HEK293 (cell line): ENCODE results near the gene SFXN1.

ENCODE experiments used
- CTCF ChIA-PET: fragments of 350-600 bp; formaldehyde crosslinking; extraction: SDS; loops from one replicate; lab custom pipeline; 2021; ENCODE audit warnings: antibody characterized with exemption; lab: Yijun Ruan, JAX
- POLR2A ChIA-PET: fragments of 300-600 bp; formaldehyde crosslinking; extraction: SDS; loops from one replicate; lab custom pipeline; 2020; ENCODE audit warnings: antibody characterized with exemption, inconsistent platforms; lab: Yijun Ruan, JAX
- H3K27ac ChIP-seq: fragments of 200-500 bp; sonication (Bioruptor generic); 2 replicates; pipeline ENCODE4 v1.5.1; 2014; ENCODE audit warnings: low read depth, low read length, control low read depth, inconsistent platforms; ENCODE audit errors: extremely low read depth
- H3K36me3 ChIP-seq, 2 experiments: fragments of 200-500 bp in 1 of 2; sonication (Bioruptor generic) in 1 of 2; 1 replicate in 1 of 2; 2 replicates in 1 of 2; pipeline ENCODE4 v1.5.1; 2014 to 2017; ENCODE audit warnings: inconsistent platforms in 2 of 2, low read length in 2 of 2; ENCODE audit not compliant: control insufficient read depth in 2 of 2, insufficient read depth in 1 of 2
- H3K4me1 ChIP-seq: fragments of 200-500 bp; sonication (Bioruptor generic); 2 replicates; pipeline ENCODE4 v1.5.1; 2014; ENCODE audit warnings: mild to moderate bottlenecking, low read length, inconsistent platforms; ENCODE audit not compliant: control insufficient read depth, insufficient read depth
- H3K4me3 ChIP-seq: 2 replicates; pipeline ENCODE4 v1.5.1; 2011; ENCODE audit warnings: low read depth, mild to moderate bottlenecking, control low read depth, low read length, moderate library complexity
- H3K9me3 ChIP-seq: fragments of 200-500 bp; sonication (Bioruptor generic); 2 replicates; pipeline ENCODE4 v1.5.1; 2014; ENCODE audit warnings: low read depth, low read length, inconsistent platforms; ENCODE audit not compliant: control insufficient read depth, insufficient read depth
- BCL11A ChIP-seq: fragments of 450-650 bp; formaldehyde crosslinking; IDR thresholded peaks from 2 replicates; pipeline ENCODE4 v1.5.1; 2016; ENCODE audit warnings: low read depth, missing biosample characterization, missing genetic modification characterization
- OVOL3 ChIP-seq: fragments of 450-650 bp; formaldehyde crosslinking; IDR thresholded peaks from 2 replicates; pipeline ENCODE4 v1.5.1; 2016; ENCODE audit warnings: missing biosample characterization, missing genetic modification characterization
- PRDM1 ChIP-seq: fragments of 450-650 bp; formaldehyde crosslinking; IDR thresholded peaks from 2 replicates; pipeline ENCODE4; 2016; ENCODE audit warnings: missing biosample characterization, missing genetic modification characterization
- REPIN1 ChIP-seq: fragments of 450-650 bp; formaldehyde crosslinking; IDR thresholded peaks from 2 replicates; pipeline ENCODE4 v1.5.1; 2017; ENCODE audit warnings: missing biosample characterization, missing genetic modification characterization, low read depth
- SALL2 ChIP-seq: fragments of 450-650 bp; formaldehyde crosslinking; IDR thresholded peaks from 2 replicates; pipeline ENCODE4 v1.5.0; 2017; ENCODE audit warnings: missing biosample characterization, mild to moderate bottlenecking, missing genetic modification characterization, borderline replicate concordance
- ZNF140 ChIP-seq: fragments of 450-650 bp; formaldehyde crosslinking; IDR thresholded peaks from 2 replicates; pipeline ENCODE4 v1.5.1; 2016; ENCODE audit warnings: missing biosample characterization, missing genetic modification characterization
- ZNF221 ChIP-seq: fragments of 450-650 bp; formaldehyde crosslinking; IDR thresholded peaks from 2 replicates; pipeline ENCODE4 v1.5.1; 2017; ENCODE audit warnings: missing biosample characterization, missing genetic modification characterization, borderline replicate concordance
- ZNF404 ChIP-seq: fragments of 450-650 bp; formaldehyde crosslinking; IDR thresholded peaks from 2 replicates; pipeline ENCODE4 v1.5.1; 2017; ENCODE audit warnings: missing biosample characterization, missing genetic modification characterization
- ZNF600 ChIP-seq: fragments of 450-650 bp; formaldehyde crosslinking; IDR thresholded peaks from 2 replicates; pipeline ENCODE4 v1.5.1; 2016; ENCODE audit warnings: missing biosample characterization, missing genetic modification characterization
- ZNF76 ChIP-seq: fragments of 450-650 bp; formaldehyde crosslinking; IDR thresholded peaks from 2 replicates; pipeline ENCODE4; 2016; ENCODE audit warnings: low read depth, missing biosample characterization, missing genetic modification characterization, borderline replicate concordance
- ZNF768 ChIP-seq: fragments of 450-650 bp; formaldehyde crosslinking; IDR thresholded peaks from 2 replicates; pipeline ENCODE4 v1.5.1; 2018; ENCODE audit warnings: missing biosample characterization, mild to moderate bottlenecking, missing genetic modification characterization
- TF ChIP-seq, protein P1 (sequence below): fragments of 450-650 bp; formaldehyde crosslinking; IDR thresholded peaks from 2 replicates; pipeline ENCODE4 v1.5.1; 2016; ENCODE audit warnings: missing biosample characterization, missing genetic modification characterization
- TF ChIP-seq, protein P2 (sequence below): fragments of 450-650 bp; formaldehyde crosslinking; IDR thresholded peaks from 2 replicates; pipeline ENCODE4 v1.5.1; 2016; ENCODE audit warnings: missing biosample characterization, missing genetic modification characterization, borderline replicate concordance
- TF ChIP-seq, protein P3 (sequence below): fragments of 450-650 bp; formaldehyde crosslinking; IDR thresholded peaks from 2 replicates; pipeline ENCODE4 v1.5.1; 2017; ENCODE audit warnings: missing biosample characterization, missing genetic modification characterization

SFXN1 gene

DNA sequence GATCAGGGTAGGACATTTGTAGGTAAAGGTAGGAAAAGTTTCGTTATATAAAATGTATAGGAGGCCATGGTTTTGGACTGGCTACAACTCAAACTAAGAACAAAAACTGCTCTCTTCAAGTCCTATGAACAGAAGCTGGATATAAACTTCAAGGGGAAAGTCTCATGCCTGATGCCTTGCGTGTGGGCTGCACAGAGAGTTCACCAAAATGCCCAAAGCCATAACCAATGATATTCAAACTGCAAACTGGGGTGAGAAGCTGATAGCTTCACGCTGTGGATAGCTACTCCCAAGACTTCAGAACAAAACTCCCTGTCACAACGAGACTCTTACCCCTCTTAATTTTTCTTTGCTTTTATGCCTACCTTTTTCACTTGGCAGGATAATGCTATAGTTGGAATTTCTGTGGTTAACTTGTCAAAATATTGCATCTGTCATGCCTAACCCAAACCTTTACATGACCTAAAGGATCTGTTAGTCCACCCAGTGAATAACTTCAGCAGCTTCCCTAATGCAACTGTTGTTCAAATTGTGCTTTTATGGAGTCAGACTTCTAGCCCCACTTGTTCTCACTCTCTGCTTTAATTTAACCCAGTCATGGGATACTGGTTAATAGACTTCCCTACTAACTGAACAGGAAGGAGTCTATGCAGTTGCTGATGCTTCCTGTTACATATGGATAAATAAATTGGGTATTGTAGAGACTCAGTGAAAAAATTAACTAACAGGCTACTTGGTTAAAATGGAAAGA is 71.9 kb downstream of the SFXN1 start:
- no peak for TF ChIP-seq REPIN1
- TF ChIP-seq, protein P1, sequence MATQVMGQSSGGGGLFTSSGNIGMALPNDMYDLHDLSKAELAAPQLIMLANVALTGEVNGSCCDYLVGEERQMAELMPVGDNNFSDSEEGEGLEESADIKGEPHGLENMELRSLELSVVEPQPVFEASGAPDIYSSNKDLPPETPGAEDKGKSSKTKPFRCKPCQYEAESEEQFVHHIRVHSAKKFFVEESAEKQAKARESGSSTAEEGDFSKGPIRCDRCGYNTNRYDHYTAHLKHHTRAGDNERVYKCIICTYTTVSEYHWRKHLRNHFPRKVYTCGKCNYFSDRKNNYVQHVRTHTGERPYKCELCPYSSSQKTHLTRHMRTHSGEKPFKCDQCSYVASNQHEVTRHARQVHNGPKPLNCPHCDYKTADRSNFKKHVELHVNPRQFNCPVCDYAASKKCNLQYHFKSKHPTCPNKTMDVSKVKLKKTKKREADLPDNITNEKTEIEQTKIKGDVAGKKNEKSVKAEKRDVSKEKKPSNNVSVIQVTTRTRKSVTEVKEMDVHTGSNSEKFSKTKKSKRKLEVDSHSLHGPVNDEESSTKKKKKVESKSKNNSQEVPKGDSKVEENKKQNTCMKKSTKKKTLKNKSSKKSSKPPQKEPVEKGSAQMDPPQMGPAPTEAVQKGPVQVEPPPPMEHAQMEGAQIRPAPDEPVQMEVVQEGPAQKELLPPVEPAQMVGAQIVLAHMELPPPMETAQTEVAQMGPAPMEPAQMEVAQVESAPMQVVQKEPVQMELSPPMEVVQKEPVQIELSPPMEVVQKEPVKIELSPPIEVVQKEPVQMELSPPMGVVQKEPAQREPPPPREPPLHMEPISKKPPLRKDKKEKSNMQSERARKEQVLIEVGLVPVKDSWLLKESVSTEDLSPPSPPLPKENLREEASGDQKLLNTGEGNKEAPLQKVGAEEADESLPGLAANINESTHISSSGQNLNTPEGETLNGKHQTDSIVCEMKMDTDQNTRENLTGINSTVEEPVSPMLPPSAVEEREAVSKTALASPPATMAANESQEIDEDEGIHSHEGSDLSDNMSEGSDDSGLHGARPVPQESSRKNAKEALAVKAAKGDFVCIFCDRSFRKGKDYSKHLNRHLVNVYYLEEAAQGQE (tag by site-specific recombination) = no peak
- TF ChIP-seq, all 188 proteins: peak for 0
- no peak overlapping the region for H3K4me3 ChIP-seq
- CTCF ChIA-PET = interaction anchor here (1.7 kb wide), 1 partner anchor 16 kb away, joined by 7 read pairs; no protein-coding TSS in a partner anchor
- no peaks in the 10 kb centered on the region for H3K9me3 ChIP-seq
- POLR2A ChIA-PET = no interaction called here
- no peak overlapping the region for H3K27ac ChIP-seq
- no peaks in the 10 kb centered on the region for H3K36me3 ChIP-seq
- no peaks in the 10 kb centered on the region for H3K4me1 ChIP-seq

DNA sequence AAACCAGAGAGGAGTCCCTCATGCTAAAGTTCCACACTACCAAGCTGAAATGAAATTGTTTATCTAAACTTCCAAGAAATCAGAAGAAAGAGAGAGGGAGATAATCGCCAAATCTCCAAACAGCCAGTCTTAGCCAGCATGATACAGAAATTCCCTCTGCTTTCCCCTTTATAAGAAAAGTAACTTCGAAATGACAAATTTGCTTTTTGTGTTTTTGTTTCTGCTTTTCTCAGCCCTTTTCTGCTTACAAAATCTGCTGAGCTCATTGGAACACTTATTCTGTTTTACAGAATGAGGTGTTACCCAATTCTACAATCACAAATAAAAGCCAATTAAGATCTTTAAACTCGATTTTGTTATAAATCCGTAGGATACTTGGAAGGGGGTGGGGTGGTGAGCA is 72.9 kb downstream of the SFXN1 start:
- CTCF ChIA-PET = interaction anchor here (1.7 kb wide), 1 partner anchor 17 kb away, joined by 7 read pairs; no protein-coding TSS in a partner anchor

More for the DNA sequence above, 72.9 kb downstream of the SFXN1 start:
- no peak overlapping the region for H3K27ac ChIP-seq
- H3K4me1 ChIP-seq = no peaks in the 10 kb centered on the region
- TF ChIP-seq ZNF768 (tag by site-specific recombination) (no peak), SALL2 (tag by site-specific recombination) (no peak), BCL11A (tag by site-specific recombination) (no peak), ZNF221 (no peak), ZNF76 (tag by site-specific recombination) (no peak), PRDM1 (no peak), ZNF404 (tag by site-specific recombination) (no peak), OVOL3 (tag by site-specific recombination) (no peak), ZNF600 (tag by site-specific recombination) (no peak), ZNF140 (tag by site-specific recombination) (no peak)
- TF ChIP-seq, protein P2, sequence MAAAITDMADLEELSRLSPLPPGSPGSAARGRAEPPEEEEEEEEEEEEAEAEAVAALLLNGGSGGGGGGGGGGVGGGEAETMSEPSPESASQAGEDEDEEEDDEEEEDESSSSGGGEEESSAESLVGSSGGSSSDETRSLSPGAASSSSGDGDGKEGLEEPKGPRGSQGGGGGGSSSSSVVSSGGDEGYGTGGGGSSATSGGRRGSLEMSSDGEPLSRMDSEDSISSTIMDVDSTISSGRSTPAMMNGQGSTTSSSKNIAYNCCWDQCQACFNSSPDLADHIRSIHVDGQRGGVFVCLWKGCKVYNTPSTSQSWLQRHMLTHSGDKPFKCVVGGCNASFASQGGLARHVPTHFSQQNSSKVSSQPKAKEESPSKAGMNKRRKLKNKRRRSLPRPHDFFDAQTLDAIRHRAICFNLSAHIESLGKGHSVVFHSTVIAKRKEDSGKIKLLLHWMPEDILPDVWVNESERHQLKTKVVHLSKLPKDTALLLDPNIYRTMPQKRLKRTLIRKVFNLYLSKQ (tag by site-specific recombination) = no peak
- TF ChIP-seq, protein P3, sequence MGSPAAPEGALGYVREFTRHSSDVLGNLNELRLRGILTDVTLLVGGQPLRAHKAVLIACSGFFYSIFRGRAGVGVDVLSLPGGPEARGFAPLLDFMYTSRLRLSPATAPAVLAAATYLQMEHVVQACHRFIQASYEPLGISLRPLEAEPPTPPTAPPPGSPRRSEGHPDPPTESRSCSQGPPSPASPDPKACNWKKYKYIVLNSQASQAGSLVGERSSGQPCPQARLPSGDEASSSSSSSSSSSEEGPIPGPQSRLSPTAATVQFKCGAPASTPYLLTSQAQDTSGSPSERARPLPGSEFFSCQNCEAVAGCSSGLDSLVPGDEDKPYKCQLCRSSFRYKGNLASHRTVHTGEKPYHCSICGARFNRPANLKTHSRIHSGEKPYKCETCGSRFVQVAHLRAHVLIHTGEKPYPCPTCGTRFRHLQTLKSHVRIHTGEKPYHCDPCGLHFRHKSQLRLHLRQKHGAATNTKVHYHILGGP (tag by site-specific recombination) = no peak
- TF ChIP-seq, protein P1 (tag by site-specific recombination) = no peak
- no peaks in the 10 kb centered on the region for H3K9me3 ChIP-seq
- POLR2A ChIA-PET = no interaction called here
- no peaks in the 10 kb centered on the region for H3K36me3 ChIP-seq
- no peak overlapping the region for H3K4me3 ChIP-seq
